Measurements from ENCODE around the gene MSH3. TPM values are rescaled to one million over a fixed set of nuclear protein-coding genes. Genes with fewer than 3 reads are reported as not detected.

MSH3 gene
- total and polyA plus RNA-seq, 2 donors from 2014 or later = 7.0 to 22.1 TPM

GRCh38 chr5:80701597-80701996, 47.1 kb downstream of the MSH3 start:
- intact Hi-C loops (cut with DNase I) = no loop called here
- H3K9me3 ChIP-seq (ENCODE audit: control insufficient read depth in 2 of 3, insufficient read depth in 1 of 3, low read length in 3 of 3) = no peaks in the 10 kb centered on the region
- H3K36me3 ChIP-seq (ENCODE audit: control insufficient read depth in 2 of 3, insufficient read depth in 3 of 3, low read length in 3 of 3) = peaks cover 0 to 8% (median 0%) of the 10 kb centered on the region in 3 donors
- FAIRE-seq (no peak), DNase-seq (no peak)
- H3K4me1 ChIP-seq (ENCODE audit: control insufficient read depth in 2 of 3, insufficient read depth in 2 of 3, low read depth in 1 of 3, low read length in 3 of 3) = peaks cover 0 to 8% (median 3%) of the 10 kb centered on the region in 3 donors
- no peak overlapping the region for H3K9ac ChIP-seq (ENCODE audit: low read length in 3 of 3)
- H3K27me3 ChIP-seq (ENCODE audit: control insufficient read depth, insufficient read depth, low read length) = no peaks in the 10 kb centered on the region
- H3K27ac ChIP-seq (ENCODE audit: low read depth in 2 of 2, low read length in 2 of 2) = no peak overlapping the region
- H3K4me3 ChIP-seq (ENCODE audit: low read length in 3 of 3) = no peak overlapping the region
- TF ChIP-seq, protein P1, sequence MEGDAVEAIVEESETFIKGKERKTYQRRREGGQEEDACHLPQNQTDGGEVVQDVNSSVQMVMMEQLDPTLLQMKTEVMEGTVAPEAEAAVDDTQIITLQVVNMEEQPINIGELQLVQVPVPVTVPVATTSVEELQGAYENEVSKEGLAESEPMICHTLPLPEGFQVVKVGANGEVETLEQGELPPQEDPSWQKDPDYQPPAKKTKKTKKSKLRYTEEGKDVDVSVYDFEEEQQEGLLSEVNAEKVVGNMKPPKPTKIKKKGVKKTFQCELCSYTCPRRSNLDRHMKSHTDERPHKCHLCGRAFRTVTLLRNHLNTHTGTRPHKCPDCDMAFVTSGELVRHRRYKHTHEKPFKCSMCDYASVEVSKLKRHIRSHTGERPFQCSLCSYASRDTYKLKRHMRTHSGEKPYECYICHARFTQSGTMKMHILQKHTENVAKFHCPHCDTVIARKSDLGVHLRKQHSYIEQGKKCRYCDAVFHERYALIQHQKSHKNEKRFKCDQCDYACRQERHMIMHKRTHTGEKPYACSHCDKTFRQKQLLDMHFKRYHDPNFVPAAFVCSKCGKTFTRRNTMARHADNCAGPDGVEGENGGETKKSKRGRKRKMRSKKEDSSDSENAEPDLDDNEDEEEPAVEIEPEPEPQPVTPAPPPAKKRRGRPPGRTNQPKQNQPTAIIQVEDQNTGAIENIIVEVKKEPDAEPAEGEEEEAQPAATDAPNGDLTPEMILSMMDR (IDR thresholded peaks at IDR 0.05; ENCODE audit: borderline replicate concordance, extremely low read depth, insufficient read depth) = no peak

DNA sequence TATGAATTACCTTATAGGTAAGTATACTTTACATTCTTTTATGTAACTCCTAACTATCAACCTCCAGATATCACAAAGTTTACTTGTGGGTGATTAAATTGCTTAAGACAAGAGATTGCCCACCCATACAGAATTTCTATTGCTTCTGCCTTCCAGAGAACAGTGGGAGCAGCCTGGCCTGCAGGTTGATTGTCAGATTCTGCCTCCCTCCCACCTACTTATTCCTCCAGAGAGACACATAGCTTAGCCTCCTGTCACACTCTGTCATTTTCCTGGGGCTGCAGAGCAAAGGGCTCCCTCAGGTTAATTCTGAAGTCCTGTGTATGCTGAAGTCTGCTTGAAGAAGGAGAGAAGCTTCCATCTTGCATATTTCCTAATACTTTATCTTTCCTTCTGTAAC, 48.8 kb downstream of the MSH3 start:
- Histone ChIP-seq H3K9ac (ENCODE audit: low read length in 3 of 3) (no peak overlapping the region), H3K27me3 (ENCODE audit: control insufficient read depth, insufficient read depth, low read length) (no peaks in the 10 kb centered on the region), H3K27ac (ENCODE audit: low read depth in 2 of 2, low read length in 2 of 2) (no peak overlapping the region), H3K4me1 (ENCODE audit: control insufficient read depth in 2 of 3, insufficient read depth in 2 of 3, low read depth in 1 of 3, low read length in 3 of 3) (peaks cover 0 to 16% (median 3%) of the 10 kb centered on the region in 3 donors), H3K36me3 (ENCODE audit: control insufficient read depth in 2 of 3, insufficient read depth in 3 of 3, low read length in 3 of 3) (peaks cover 0 to 8% (median 0%) of the 10 kb centered on the region in 3 donors), H3K4me3 (ENCODE audit: low read length in 3 of 3) (no peak overlapping the region), H3K9me3 (ENCODE audit: control insufficient read depth in 2 of 3, insufficient read depth in 1 of 3, low read length in 3 of 3) (no peaks in the 10 kb centered on the region)
- DNase-seq = no peak
- TF ChIP-seq, protein P1 (IDR thresholded peaks at IDR 0.05; ENCODE audit: borderline replicate concordance, extremely low read depth, insufficient read depth) = no peak
- intact Hi-C loops (cut with DNase I) = no loop called here
- no peak for FAIRE-seq

GRCh38 chr5:80703747-80704146, 49.3 kb downstream of the MSH3 start:
- Histone ChIP-seq H3K9ac (ENCODE audit: low read length in 3 of 3) (no peak overlapping the region), H3K9me3 (ENCODE audit: control insufficient read depth in 2 of 3, insufficient read depth in 1 of 3, low read length in 3 of 3) (no peaks in the 10 kb centered on the region), H3K27me3 (ENCODE audit: control insufficient read depth, insufficient read depth, low read length) (no peaks in the 10 kb centered on the region), H3K36me3 (ENCODE audit: control insufficient read depth in 2 of 3, insufficient read depth in 3 of 3, low read length in 3 of 3) (peaks cover 0 to 8% (median 0%) of the 10 kb centered on the region in 3 donors), H3K27ac (ENCODE audit: low read depth in 2 of 2, low read length in 2 of 2) (no peak overlapping the region), H3K4me1 (ENCODE audit: control insufficient read depth in 2 of 3, insufficient read depth in 2 of 3, low read depth in 1 of 3, low read length in 3 of 3) (peaks cover 0 to 16% (median 3%) of the 10 kb centered on the region in 3 donors), H3K4me3 (ENCODE audit: low read length in 3 of 3) (no peak overlapping the region)
- TF ChIP-seq, protein P1 (IDR thresholded peaks at IDR 0.05; ENCODE audit: borderline replicate concordance, extremely low read depth, insufficient read depth) = no peak
- DNase-seq (no peak), FAIRE-seq (no peak)
- intact Hi-C loops (cut with DNase I) = no loop called here

DNA sequence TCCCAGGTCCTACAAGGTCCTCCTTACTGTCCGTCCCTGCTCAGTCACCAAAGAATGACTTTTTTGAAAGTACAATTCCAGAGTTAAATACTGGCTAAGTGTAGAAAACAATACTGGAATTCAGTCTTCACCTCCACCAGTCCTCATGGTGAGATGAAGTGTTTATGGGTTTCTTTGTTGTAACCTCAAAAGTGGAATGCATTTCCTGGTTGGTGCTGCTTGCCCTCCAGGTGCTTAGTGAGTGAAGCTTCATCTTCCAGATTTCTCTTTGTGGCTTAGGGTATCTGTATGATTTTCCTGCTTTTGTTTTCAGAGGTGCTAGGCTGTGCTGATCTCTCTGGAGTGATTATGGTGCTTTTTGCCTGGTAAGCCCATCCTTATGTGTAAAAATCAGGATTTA, 49.8 kb downstream of the MSH3 start:
- Histone ChIP-seq H3K4me1 (ENCODE audit: control insufficient read depth in 2 of 3, insufficient read depth in 2 of 3, low read depth in 1 of 3, low read length in 3 of 3) (peaks cover 0 to 16% (median 3%) of the 10 kb centered on the region in 3 donors), H3K9me3 (ENCODE audit: control insufficient read depth in 2 of 3, insufficient read depth in 1 of 3, low read length in 3 of 3) (no peaks in the 10 kb centered on the region), H3K27ac (ENCODE audit: low read depth in 2 of 2, low read length in 2 of 2) (no peak overlapping the region), H3K36me3 (ENCODE audit: control insufficient read depth in 2 of 3, insufficient read depth in 3 of 3, low read length in 3 of 3) (peaks cover 0 to 8% (median 0%) of the 10 kb centered on the region in 3 donors), H3K27me3 (ENCODE audit: control insufficient read depth, insufficient read depth, low read length) (no peaks in the 10 kb centered on the region), H3K9ac (ENCODE audit: low read length in 3 of 3) (no peak overlapping the region), H3K4me3 (ENCODE audit: low read length in 3 of 3) (no peak overlapping the region)
- DNase-seq (no peak), FAIRE-seq (no peak)
- intact Hi-C loops (cut with DNase I) = no loop called here
- TF ChIP-seq, protein P1 (IDR thresholded peaks at IDR 0.05; ENCODE audit: borderline replicate concordance, extremely low read depth, insufficient read depth) = no peak
